Left renal pelvis (tissue), 4 donors: Measurements from ENCODE around the gene MS4A2. TPM values are rescaled to one million over a fixed set of nuclear protein-coding genes. Genes with fewer than 3 reads are reported as not detected.
"Not testable (repeated sequence)": the region's sequence is repeated elsewhere in the genome, so short reads cannot be mapped to it uniquely, and the experiment has no call there.

Source experiments
- DNase-seq, 4 donors: peaks; one replicate each; pipeline ENCODE4 v3.0.0-alpha.2; 2013; ENCODE audit warnings: low read depth in 4 of 4, low spot score in 3 of 4
- polyA plus RNA-seq, 4 donors: library from polyadenylated mRNA; unstranded; fragments of 120-200 nt; gene quantifications; one replicate each; pipeline ENCODE4 v1.2.1, GENCODE V29; 2013; ENCODE audit not compliant: insufficient read length in 4 of 4

The MS4A2 gene
- polyA plus RNA-seq, 4 donors: 0.04 to 0.15 TPM; not detected in 2

GRCh38 chr11:60100516-60100915 lies 12.1 kb downstream of the MS4A2 start:
- no peak for DNase-seq

- DNase-seq: not testable (repeated sequence)
Measured at GRCh38 chr11:60101368-60101767, 12.9 kb downstream of the MS4A2 start.

GRCh38 chr11:60104471-60105115 lies 16.1 kb downstream of the MS4A2 start:
- DNase-seq: not testable (repeated sequence)

- not testable (repeated sequence) for DNase-seq
Measured at GRCh38 chr11:60108631-60109030, 20.2 kb downstream of the MS4A2 start.

- DNase-seq: no peak
Measured at GRCh38 chr11:60111793-60112192, 23.3 kb downstream of the MS4A2 start.

GRCh38 chr11:60116996-60117790 lies 28.7 kb downstream of the MS4A2 start:
- DNase-seq: no peak

GRCh38 chr11:60118338-60118737 lies 29.9 kb downstream of the MS4A2 start:
- no peak for DNase-seq

- DNase-seq: no peak
Measured at GRCh38 chr11:60119710-60120109, 31.2 kb downstream of the MS4A2 start.

GRCh38 chr11:60121264-60121663 lies 32.8 kb downstream of the MS4A2 start:
- no peak for DNase-seq

GRCh38 chr11:60122414-60123036 lies 34.1 kb downstream of the MS4A2 start:
- DNase-seq: no peak

GRCh38 chr11:60124802-60125432 lies 36.5 kb downstream of the MS4A2 start:
- no peak for DNase-seq

GRCh38 chr11:60125956-60126585 lies 37.6 kb downstream of the MS4A2 start:
- no peak for DNase-seq

- no peak for DNase-seq
Measured at GRCh38 chr11:60127311-60127811, 38.9 kb downstream of the MS4A2 start.

- no peak for DNase-seq
Measured at GRCh38 chr11:60128376-60128775, 39.9 kb downstream of the MS4A2 start.

GRCh38 chr11:60128866-60129265 lies 40.4 kb downstream of the MS4A2 start:
- not testable (repeated sequence) for DNase-seq

GRCh38 chr11:60129853-60130252 lies 41.4 kb downstream of the MS4A2 start:
- no peak for DNase-seq

- DNase-seq: no peak
Measured at GRCh38 chr11:60130496-60130895, 42.0 kb downstream of the MS4A2 start.

GRCh38 chr11:60131912-60132311 lies 43.4 kb downstream of the MS4A2 start:
- no peak for DNase-seq

GRCh38 chr11:60133917-60134316 lies 45.5 kb downstream of the MS4A2 start:
- DNase-seq: no peak

- no peak for DNase-seq
Measured at GRCh38 chr11:60143768-60144167, 55.3 kb downstream of the MS4A2 start.

GRCh38 chr11:60145677-60146076 lies 57.2 kb downstream of the MS4A2 start:
- DNase-seq: no peak
